Central memory CD4-positive, alpha-beta T cell (primary cell): ENCODE measurements around the gene DSG3.

Experiments used
- DNase-seq: peaks from one replicate; pipeline ENCODE4 v3.0.0; 2022
- total RNA-seq, 3 experiments: gene quantifications; one replicate each; lab custom pipeline; 2026; lab: John Stamatoyannopoulos, UW

Gene DSG3
- total RNA-seq, result 0 to 0.19 (median 0) reads per million in 3 experiments

DNA sequence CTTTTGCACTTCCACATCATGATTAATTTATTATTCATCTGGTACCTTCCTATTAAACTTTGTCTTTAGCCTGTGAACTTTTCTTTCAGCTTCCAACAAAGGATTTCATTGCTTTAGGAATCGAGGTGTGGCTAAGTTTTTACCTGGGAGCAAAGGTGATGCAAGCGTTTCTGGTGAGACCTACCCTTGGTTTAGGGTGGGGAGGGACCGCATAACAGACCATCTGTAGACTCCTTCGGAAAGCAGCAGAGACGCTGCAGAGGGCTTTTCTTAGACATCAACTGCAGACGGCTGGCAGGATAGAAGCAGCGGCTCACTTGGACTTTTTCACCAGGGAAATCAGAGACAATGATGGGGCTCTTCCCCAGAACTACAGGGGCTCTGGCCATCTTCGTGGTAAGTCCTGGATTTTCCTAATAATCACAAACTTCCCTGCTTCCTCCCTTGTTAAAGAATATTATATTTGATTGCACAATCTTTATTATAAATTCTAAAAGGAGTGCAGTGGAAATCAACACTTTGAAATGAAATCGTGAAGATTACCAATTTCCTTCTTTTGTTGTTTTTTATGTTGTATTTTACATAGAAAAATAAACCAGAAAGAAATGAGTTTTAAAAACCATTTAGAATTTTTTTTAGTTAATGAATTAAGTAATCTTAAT is at the start of gene DSG3:
TSS of gene DSG3 (plus strand) at position 212 of the 662 bp plus-strand sequence. CDS start at position 349, 137 bp downstream.
- DNase-seq, result no peak

DNA sequence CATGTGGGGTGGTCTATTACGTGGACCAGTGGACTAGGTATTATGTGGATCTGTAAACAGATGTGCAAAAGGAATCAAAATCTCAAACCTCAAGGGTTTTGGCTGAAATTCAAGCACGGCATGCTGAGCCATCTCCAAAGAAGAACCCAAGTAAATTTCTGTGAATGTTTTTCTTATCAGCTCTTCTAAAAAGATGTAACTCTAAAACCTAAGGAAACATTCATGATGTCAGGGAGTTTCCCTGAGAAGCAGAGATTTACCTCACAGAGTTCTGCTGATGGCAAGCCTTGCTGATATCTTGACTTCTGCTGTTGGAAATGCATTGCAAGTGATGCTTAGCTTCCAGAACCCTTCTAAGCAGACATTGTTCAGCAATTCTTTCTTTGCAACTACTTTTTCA is 49.4 kb upstream of the DSG3 start:
- DNase-seq, result no peak

DNA sequence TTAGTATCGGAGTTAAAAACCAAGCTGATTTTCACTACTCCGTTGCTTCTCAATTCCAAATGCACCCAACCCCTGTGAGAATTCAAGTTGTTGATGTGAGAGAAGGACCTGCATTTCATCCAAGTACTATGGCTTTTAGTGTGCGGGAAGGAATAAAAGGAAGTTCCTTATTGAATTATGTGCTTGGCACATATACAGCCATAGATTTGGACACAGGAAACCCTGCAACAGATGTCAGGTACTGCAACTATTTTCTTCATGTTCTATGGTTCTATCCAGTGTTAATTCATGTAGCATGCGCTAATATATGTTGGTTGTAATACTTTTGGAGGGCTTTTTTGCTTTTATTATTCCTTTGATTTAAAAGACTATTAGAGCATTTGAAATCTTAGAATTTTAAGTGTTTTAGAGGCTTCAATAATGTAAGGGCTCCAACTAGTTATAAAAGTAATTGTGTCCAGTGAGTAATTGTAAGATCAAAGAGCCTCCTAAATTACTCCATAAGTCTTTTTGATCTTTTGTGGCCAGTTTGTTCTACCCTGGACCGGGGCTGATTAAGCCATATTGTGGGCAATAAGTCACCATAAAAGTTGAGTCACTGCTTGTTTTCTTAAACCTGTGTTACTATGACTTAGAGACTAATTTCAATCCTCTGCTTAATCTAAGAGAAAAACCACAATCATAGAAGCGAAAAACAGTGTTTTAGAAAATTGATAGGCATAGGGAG is 48.1 kb upstream of the DSG3 start:
- DNase-seq, result no peak

DNA sequence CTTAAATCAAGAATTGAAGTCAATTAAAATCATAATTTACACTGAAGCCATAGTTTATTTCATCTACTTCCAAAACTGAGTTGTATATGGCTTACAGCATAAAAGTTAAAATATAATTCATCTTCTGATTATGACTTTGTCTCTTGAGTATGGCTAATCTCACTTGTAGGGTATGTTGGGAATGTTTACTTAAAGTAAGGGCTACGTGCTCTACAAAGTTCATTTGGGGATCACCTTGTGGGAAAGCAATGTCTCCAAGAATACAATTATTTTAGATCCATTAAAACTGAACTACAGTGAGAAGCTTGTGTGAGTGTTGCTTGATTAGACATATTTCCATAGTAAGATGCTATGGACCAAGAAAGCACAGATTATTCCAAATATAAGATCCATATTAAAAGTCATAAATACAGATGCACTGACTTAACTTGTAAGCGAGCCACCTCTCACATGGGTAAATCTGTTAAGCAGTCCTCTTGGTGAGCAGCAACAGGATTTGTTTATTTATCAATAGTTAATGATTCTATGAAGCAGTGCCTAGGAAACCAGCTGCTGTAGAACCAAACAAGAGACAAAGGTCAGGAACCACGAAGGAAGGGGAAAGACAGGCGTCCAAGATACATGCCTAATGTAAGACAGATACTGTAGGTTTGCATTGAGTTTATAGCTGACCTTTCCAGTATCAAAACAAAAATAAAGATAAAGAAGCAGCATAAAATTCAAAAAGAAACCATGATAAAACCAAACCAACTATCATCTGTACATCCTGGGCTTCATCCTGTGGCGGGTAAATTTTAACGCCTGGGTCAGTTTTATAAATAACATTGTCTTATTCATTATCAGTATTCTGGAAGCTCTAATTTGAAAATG is 46.1 kb upstream of the DSG3 start:
- DNase-seq, result no peak

GRCh38 chr18:31402026-31402373 is 45.5 kb upstream of the DSG3 start:
- DNase-seq, result no peak

DNA sequence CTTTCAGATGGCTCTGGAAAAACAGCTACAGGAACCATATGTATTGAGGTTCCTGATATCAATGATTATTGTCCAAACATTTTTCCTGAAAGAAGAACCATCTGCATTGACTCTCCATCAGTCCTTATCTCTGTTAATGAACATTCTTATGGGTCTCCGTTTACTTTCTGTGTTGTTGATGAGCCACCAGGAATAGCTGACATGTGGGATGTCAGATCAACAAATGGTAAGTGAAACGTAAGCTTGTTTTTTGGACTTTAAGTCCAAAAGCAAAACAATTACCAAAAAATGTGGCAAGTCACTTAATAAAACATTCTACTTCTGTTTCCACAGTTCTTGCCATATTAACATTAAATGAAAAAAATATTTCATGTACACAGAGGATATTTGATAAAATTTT is 44.1 kb upstream of the DSG3 start:
- no peak for DNase-seq

DNA sequence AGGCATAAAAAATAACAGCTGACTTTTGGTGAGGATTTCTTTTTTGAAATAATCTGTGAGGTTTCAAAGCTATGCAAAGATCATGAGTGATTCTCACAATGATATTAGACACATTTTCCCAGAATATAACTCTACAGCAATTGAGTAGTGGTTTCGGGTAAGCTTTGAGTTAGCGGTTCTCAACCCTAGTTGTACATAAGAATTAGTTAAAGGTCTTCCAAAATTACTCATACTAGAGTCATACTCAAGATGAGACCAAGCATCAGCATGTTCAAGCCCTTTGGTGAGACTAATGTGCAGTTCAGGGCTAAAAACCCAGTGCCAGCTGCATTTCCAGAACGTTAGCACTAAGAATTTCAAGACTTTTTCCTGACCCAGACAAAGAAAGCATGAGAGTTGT is 39.9 kb upstream of the DSG3 start:
- DNase-seq, result no peak

- no peak for DNase-seq
Measured at GRCh38 chr18:31409276-31409675, 38.3 kb upstream of the DSG3 start.

- no peak for DNase-seq
Measured at GRCh38 chr18:31410716-31411483, 36.6 kb upstream of the DSG3 start.

DNA sequence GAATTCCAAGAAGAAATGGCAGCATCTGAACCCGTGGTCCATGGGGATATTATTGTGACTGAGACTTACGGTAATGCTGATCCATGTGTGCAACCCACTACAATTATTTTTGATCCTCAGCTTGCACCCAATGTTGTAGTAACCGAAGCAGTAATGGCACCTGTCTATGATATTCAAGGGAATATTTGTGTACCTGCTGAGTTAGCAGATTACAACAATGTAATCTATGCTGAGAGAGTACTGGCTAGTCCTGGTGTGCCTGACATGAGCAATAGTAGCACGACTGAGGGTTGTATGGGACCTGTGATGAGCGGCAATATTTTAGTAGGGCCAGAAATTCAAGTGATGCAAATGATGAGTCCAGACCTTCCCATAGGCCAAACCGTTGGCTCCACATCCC is 34.4 kb upstream of the DSG3 start:
- DNase-seq, result no peak

DNA sequence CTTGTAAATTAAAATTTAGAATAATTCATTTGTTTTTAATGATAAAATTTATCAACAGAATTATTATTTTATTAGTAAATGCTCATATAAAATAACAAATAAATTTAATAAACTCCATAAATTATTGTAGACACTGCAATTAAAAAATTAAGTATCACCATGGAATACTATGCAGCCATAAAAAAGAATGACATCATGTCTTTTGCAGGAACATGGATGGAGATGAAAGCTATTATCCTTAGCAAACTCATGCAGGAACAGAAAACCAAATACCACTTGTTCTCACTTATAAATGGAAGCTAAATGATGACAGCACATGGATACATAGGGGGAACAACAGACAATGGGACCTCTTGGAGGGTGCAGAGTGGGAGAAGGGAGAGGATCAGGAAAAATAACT is 29.7 kb upstream of the DSG3 start:
- DNase-seq, result no peak

DNA sequence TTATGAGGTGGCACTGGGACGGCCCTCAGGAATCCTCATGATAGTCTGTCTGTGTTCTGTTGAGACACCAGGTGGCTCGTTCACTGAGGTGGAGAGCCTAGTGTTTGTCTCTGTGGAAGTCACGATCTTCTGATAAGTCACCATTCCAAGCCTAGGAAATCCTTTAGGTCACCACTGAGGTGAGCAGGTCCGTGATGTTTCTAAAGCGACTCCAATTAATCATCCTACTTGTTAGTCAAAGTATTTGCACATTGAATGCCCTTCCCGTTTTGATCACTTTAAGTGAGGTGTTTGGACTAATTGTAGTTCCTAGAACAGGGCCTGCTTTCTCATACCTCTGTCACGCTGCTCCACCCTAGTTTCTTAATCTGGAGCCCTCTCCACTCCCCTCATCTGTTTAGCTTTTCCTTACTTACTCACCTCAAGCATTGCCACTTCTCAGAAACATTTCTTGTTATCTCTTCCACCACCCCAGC is 28.0 kb upstream of the DSG3 start:
- DNase-seq, result no peak

DNA sequence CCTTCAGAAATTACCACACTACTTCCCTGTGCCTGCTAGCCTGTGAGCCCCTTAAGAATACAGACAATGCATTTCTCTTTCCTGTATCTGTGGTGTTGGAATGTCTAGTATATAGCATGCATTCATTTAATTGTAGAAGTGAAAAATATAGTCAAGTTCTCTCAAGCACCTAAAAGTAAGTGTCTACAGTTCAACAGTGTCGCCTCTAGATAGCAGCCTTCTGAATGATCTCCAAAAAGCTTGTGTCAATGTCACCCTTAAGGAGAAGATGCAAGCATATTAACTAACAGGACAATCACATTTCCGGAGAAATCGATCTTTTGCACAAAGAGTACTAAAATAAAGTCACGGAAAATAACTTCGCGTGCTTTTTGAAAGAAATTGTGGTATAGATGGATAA is 27.5 kb upstream of the DSG3 start:
- no peak for DNase-seq

DNA sequence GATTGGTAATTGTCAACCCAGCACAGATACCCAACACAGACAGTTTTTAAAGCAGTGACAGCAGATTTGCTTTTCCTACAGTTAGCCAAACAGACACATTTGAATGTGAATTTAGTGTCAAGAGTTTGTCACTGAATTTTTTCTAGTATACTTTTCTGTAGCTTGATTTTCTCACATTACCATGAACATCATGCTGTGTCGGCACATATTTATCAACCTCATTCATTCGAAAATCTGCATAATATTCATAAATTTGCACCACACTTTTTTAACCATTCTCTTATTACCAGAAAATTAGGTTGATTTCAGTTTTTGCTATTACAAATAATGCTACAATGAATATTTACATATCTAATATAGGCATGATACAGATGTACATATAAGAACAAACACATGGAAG is 27.0 kb upstream of the DSG3 start:
- DNase-seq, result no peak

GRCh38 chr18:31424383-31424988 is 23.1 kb upstream of the DSG3 start:
- DNase-seq, result no peak

DNA sequence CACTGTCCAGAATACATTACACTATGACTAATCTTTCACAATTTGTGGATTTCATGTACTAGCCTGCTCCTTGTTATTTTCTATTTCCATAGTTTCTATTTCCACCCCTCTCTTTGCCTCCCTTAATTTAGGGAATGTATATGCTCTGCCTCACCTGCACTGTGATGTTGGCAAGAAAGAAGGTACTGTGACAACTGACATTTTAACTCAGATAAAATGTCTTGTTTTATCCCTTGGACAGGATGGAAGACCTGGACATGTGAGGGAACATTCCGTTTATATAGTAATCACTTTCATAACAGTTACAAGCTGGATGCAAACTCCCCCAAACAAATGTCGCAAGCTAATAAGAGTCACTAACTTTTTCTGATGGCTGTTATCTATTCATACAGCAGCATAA is 21.5 kb upstream of the DSG3 start:
- DNase-seq, result no peak

DNA sequence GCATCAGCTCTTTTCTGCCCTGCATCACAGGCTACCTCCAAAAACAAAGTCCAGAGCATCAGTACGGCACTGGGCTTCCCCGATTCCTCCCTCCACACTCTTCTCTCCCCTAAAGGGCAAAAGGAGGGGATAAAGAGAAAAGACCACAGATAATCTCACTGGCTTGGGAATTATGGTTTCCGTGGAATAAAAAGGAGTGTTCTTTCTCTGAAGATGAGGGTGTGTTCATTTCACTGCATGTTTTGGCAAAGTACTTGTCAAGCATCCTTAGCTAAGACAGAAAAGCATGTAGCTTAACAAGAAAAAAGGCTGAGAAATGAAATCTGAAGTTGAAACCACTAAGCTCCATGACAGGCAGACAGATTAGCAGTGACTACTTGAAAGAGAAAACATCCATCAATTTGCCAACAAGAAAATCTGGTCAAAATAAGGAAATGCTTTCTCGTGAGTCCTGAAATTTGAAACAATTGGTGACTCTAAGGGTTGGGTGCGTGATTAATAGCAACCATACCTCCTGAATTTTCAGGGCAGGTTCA is 20.6 kb upstream of the DSG3 start:
- no peak for DNase-seq

DNA sequence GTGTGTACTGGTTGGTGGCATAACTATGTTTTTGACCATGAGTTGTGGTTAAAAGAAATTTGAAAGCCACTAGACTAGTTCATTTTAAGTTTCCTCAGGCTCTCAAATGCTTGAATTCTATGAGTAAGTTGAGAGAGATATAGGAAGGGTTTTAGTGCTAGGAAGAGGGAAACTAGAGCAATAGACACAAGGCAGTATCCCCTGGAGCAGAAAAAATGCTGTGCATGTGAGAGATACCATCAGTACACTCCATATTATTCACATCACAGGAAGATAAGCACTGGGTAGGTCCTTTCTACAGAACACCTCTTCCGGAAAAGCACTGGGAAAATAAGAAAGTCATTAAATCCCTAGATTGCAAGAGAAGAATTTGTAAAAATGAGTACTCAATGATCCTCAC is 19.3 kb upstream of the DSG3 start:
- no peak for DNase-seq

DNA sequence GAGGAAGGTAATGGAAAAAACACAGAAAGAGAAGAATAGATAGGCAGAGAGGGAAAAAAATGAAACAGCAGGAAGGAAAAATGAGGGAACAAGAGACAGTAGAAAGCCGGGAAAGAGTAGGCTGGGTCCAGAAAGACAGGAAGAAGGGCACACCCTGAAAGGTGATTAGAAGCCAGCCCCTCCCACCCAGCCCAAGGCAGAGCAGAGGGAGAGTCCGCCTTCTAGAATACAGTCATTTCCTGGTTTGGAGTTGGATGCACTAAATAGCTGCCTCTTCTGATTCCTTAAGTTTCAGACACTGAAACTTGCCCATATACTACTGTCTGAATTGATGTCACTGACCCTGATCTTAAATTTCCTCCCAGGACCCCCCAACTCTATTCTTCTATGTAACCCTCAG is 17.9 kb upstream of the DSG3 start:
- DNase-seq, result no peak

- no peak for DNase-seq
Measured at GRCh38 chr18:31430072-31430471, 17.5 kb upstream of the DSG3 start.

DNA sequence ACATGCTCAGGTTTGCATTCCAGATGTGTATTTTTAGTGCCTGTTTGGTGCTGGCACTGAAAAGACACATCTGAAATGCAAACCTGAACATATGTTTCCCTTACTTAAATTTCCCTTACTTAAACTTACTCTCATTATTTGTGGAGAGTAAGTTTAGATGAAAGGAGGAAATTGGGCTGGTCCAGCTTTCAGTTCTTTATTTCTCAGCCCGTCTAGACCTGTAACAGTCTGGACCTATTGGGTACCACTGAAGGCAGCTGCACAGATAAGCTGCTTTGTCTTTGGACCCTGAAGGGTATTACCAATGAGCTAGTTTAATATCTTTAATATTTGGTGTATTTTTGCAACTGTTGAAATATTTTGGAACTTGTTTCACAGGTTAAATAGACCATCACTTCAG is 17.0 kb upstream of the DSG3 start:
- DNase-seq, result no peak

DNA sequence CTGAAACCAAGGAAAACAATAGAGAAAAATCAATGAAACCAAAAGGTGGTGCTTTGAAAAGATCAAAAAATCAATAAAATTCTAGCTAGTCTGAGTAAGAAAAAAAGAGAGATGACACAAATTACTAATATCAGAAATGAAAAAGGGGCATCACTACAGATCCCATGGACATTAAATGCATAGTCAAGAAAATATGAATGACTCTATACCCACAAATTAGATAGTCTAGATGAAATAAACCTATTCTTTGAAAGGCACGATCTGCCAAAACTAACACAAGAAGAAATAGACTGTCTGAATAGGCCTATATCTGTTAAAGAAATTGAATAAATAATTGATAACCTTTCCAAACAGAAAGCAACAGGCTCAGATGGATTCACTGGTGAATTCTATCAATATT is 15.2 kb upstream of the DSG3 start:
- DNase-seq, result no peak
